SJCRH30 (cell line): Measurements from ENCODE around the gene SSR3. TPM values are rescaled to one million over a fixed set of nuclear protein-coding genes. Genes with fewer than 3 reads are reported as not detected.
"Not testable (repeated sequence)": the region's sequence is repeated elsewhere in the genome, so short reads cannot be mapped to it uniquely, and the experiment has no call there.

Source experiments
- DNase-seq, 2 experiments: peaks; one replicate each; pipeline ENCODE4 v3.0.0-alpha.2; 2015 to 2020
- H3K27ac ChIP-seq: fragments of 250-450 bp; sonication (Bioruptor Pico); 2 replicates; pipeline ENCODE4 v1.5.1; 2020; ENCODE audit warnings: mild to moderate bottlenecking, moderate library complexity
- H3K27me3 ChIP-seq: fragments of 250-450 bp; sonication (Bioruptor Pico); 2 replicates; pipeline ENCODE4 v1.5.1; 2020; ENCODE audit warnings: mild to moderate bottlenecking, moderate library complexity
- H3K36me3 ChIP-seq: fragments of 250-450 bp; sonication (Bioruptor Pico); 2 replicates; pipeline ENCODE4 v1.5.1; 2020; ENCODE audit warnings: mild to moderate bottlenecking, moderate library complexity
- H3K4me1 ChIP-seq: fragments of 250-450 bp; sonication (Bioruptor Pico); 2 replicates; pipeline ENCODE4 v1.5.1; 2020; ENCODE audit warnings: mild to moderate bottlenecking, moderate library complexity
- H3K4me3 ChIP-seq: fragments of 250-450 bp; sonication (Bioruptor Pico); 2 replicates; pipeline ENCODE4 v1.5.1; 2020; ENCODE audit warnings: mild to moderate bottlenecking, moderate library complexity
- H3K9me3 ChIP-seq: fragments of 250-450 bp; sonication (Bioruptor Pico); replicated peaks from 2 replicates; pipeline ENCODE4 v1.5.1; 2020; ENCODE audit warnings: mild to moderate bottlenecking, moderate library complexity
- total RNA-seq: library from RNA; depleted of rRNA; stranded (reverse); fragments of >200 nt; shearing (Covaris generic); gene quantifications from 2 replicates; pipeline ENCODE4 v1.2.3, GENCODE V29; 2014; rRNA removed

The SSR3 gene
- 149 and 158 TPM in 2 replicates for total RNA-seq

DNA sequence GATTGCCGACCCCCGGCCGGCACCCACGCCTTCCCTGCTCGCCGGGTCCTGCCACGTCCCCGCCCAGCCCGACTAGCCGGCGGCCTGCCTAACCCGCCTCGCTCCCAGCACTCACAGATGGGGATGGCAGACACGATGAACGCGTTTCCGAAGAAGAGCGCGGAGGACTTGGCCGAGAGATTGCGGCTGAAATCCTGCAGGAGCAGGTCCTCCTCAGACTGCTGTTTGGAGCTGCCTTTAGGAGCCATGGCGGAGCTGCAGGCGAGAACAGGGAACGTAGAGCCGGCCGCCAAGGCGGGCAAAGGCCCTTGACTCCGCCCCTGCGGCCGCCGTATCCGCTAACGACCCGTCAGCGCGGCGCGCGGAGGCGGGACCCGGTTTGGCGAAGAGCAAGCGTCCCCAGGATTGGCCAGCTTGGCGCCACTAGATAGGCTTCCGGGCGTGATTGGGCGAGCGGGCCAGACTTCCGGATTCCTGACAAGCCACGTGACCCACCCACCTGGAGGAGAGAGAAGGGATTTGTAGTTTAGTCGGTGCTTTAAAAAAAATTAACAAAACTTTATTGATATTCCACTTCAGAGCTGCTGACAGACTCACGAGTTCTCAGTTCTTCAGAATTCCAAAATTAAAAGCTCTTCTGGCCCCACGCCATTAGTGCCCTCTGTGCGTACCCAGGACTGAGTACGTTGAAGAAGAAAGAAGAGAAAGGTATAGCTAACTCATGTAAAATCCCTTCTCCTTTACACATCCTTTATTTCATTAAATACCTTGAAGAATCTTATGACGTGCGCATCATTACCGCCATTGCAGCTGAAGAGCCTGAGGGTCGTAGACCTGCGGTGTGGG, at the start of gene SSR3:
SSR3 (minus strand) TSS at position 276 of the 846 bp plus-strand sequence; CDS start at position 248, 28 bp downstream.
- Histone ChIP-seq H3K4me1 (peaks cover 9% of the 10 kb centered on the region), H3K4me3 (peak within 1 kb of the TSS; percentile 82), H3K36me3 (peaks cover 17% of the 10 kb centered on the region), H3K27ac (peak within 1 kb of the TSS; percentile 64), H3K27me3 (no peaks in the 10 kb centered on the region), H3K9me3 (no peaks in the 10 kb centered on the region)
- peak; percentile 97 for DNase-seq

DNA sequence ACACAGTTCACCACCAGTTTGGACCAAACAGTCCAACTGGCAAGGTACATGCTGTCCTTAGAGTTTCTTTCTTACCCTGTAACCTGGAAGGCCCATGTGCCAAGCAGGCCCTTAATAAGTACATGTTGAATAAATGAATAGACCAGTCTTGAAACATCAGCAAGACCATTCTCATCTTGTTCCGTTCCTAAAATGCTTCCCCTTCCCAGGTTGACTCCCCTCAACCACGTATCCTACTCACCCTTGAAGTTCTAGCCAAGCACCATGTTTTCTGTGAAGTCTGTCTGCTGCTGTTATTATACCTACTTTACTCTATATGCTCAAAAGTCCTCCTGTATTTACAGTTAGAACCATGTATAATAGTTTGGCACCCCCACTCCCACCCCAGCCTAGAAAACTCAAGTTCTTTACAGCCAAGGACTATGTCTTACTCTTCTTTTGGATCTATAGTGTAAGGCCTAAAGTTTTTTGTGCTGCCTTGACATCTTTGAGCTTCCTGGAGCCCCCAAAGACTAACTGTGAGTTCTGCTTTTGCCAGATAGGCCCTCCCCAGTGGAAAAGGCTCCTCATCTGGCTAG, 49.2 kb upstream of the SSR3 start:
- no peak for DNase-seq
- Histone ChIP-seq H3K27me3 (no peaks in the 10 kb centered on the region), H3K9me3 (no peaks in the 10 kb centered on the region), H3K4me3 (no peak overlapping the region), H3K27ac (no peak overlapping the region), H3K4me1 (no peaks in the 10 kb centered on the region), H3K36me3 (no peaks in the 10 kb centered on the region)

DNA sequence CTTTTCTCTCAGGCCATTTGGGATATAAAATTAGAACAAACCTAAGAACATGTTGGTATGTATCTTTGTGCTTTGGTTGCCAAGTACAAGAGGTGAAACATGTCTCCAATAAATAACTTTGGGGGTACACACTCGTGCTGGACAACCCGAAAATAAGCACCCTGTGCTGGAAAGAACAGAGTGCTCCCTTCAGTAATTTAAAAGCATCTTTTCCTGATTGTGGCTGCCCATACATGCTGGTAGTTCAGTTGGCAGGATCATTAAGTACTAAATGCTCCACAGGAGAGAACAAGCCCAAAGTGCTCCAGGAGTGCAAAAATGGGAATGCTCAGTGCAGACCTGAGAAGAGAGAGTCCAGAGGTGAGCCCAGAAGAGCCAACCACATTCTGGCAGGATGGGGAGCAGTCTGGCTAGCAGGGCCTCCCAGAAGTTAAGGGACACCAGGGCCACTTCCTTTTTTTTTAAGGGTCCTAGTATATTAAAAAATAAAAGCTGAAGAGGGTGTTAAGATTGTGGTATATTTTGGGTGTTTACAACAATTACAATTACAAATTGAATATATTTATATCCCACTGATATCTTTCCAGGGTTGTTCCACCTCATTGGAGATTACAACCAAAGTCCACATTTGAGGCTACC, 48.6 kb upstream of the SSR3 start:
- Histone ChIP-seq H3K27me3 (no peaks in the 10 kb centered on the region), H3K4me3 (no peak overlapping the region), H3K4me1 (no peaks in the 10 kb centered on the region), H3K27ac (no peak overlapping the region), H3K36me3 (no peaks in the 10 kb centered on the region), H3K9me3 (no peaks in the 10 kb centered on the region)
- no peak for DNase-seq

DNA sequence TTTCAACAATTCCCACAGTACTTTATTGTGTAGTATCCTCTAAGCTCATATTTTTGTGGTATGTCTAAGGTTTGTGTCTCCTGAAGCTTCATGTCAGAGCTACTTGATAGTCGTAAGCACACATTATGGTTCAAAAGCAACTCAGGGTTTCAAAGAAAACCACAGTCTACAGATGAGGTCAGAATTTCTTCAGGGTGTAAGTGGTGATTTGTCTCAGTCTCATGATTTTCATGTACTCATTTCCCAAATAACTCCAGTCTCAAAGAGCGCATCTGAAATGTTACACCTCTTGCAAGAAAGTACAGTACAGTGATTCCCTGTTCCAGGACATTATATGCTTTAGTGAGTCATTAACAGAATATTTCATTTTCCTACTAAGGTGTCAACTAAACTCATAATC, 47.5 kb upstream of the SSR3 start:
- Histone ChIP-seq H3K36me3 (no peaks in the 10 kb centered on the region), H3K4me3 (no peak overlapping the region)
- no peak for DNase-seq

DNA sequence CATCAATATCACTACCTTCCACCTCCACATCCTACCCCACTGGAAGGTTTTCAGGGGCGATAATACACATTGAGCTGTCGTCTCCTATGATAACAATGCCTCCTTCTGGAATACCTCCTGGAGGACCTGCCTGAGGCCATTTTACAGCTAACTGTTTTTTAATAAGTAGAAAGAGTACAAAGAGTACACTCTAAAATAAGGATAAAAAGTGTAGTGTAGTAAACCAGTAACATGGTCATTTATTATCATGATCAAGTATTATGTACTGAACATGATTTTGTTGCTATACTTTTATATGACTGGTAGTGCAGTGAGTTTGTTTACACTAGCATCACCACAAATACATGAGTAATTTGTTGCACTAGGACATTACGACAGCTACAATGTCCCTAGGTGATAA, 46.6 kb upstream of the SSR3 start:
- H3K27me3 ChIP-seq: no peaks in the 10 kb centered on the region
- no peaks in the 10 kb centered on the region for H3K36me3 ChIP-seq
- H3K9me3 ChIP-seq: no peaks in the 10 kb centered on the region
- DNase-seq: no peak
- H3K27ac ChIP-seq: no peak overlapping the region
- H3K4me3 ChIP-seq: no peak overlapping the region
- H3K4me1 ChIP-seq: no peaks in the 10 kb centered on the region

More for the DNA sequence above, 47.5 kb upstream of the SSR3 start:
- H3K27me3 ChIP-seq: no peaks in the 10 kb centered on the region
- no peak overlapping the region for H3K27ac ChIP-seq
- no peaks in the 10 kb centered on the region for H3K9me3 ChIP-seq
- no peaks in the 10 kb centered on the region for H3K4me1 ChIP-seq

DNA sequence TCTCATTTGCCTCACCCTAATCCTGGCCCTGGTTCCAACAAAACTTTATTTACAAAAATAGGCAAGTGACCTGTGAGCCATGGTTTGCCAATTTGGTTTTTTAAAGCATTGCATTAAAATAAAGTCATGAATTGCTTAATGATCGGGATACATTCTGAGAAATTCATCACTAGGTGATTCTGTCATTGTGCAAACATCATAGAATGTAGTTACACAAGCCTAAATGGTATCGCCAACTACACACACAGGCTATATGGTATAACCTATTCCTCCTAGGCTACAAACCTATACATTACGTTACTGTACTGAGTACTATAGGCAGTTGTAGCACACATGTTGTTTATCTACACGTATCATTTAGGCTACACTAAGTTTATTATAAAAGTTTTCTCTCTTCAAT, 45.9 kb upstream of the SSR3 start:
- H3K9me3 ChIP-seq: no peaks in the 10 kb centered on the region
- H3K27ac ChIP-seq: no peak overlapping the region
- no peaks in the 10 kb centered on the region for H3K36me3 ChIP-seq
- H3K27me3 ChIP-seq: peaks cover 3% of the 10 kb centered on the region; the same call in 1 of the 2 replicates
- H3K4me3 ChIP-seq: no peak overlapping the region
- H3K4me1 ChIP-seq: no peaks in the 10 kb centered on the region
- DNase-seq: no peak

DNA sequence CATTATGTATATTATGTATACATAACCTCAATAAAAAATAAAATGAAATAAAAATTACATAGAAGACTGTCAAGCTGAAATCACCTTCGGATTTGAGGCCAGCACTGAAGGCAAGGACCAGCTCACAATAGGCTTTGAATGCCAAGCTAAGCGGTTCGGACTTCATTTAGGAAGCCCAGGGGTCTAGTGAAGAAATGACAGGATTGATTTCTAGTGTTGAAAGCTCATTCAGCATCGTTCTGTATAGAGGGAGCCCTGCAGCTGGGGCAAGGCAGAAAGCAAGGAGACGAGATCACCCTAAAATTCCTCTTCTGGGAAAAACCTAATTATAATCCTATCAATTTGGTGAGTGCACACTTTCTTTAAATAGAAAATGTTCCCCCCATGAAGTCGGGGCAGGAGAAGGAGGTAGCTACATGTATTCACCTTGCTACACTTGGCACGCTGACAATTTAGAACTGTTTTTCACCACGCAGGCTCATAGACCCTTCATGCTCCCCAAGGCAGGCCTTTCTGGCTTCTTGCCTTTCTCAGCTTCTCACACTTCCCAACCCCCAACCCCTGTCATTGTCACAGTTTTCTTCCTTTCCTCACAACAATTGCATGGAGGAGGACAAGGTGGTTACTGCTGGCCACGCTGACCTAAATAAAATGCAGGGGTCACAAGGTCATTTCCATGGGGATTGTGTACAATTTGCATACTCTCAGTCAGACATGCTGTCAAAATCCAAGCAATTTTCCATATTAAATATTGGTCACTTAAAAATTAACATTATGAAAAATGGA, 44.4 kb upstream of the SSR3 start:
- peaks cover 3% of the 10 kb centered on the region; the same call in 1 of the 2 replicates for H3K27me3 ChIP-seq
- no peak for DNase-seq
- H3K9me3 ChIP-seq: no peaks in the 10 kb centered on the region
- H3K4me1 ChIP-seq: no peaks in the 10 kb centered on the region
- no peak overlapping the region for H3K4me3 ChIP-seq
- no peak overlapping the region for H3K27ac ChIP-seq
- no peaks in the 10 kb centered on the region for H3K36me3 ChIP-seq

DNA sequence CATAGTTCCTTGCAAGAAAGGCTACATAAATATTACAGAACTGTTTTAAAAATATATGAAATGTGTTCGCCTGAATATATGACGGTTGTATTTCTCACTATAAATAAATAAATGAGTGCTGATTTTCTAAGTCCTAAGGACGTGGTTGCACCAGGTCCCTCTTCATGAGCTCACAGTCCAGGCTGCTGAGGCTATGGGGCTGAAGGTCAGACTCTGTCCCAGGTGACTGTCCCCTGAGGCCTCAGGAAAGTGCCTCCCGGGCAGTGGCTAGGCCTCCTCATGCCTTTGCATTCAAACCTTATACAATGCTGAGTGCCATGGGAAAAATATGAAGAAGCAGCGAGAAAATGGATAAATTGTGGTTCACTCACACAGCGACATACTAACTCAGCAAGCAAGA, 43.5 kb upstream of the SSR3 start:
- Histone ChIP-seq H3K4me1 (no peaks in the 10 kb centered on the region), H3K36me3 (no peaks in the 10 kb centered on the region), H3K27me3 (peaks cover 3% of the 10 kb centered on the region; the same call in 1 of the 2 replicates), H3K9me3 (no peaks in the 10 kb centered on the region), H3K4me3 (no peak overlapping the region), H3K27ac (no peak overlapping the region)
- no peak for DNase-seq

DNA sequence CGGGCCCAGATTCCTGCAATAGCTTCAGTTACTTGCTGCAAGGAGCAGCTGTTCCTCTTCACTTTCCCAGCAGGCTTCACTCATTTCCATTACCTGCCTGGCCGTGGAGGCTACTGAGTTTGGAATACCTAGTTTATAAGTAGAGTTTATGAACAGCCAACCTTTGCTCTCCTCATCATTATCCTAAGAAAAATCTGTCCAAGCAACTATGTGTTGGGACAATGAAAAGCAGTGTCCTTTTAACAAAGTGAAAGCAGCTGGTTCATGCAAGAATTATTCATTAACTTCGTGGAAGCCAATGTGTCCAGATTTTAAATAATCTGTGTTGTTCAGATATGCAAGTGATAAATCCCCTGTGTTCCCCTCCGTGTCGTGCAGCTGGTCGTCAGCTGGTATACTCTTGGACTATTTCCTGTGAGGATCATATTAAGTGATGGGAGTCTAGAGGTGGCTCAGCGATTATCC, 39.3 kb upstream of the SSR3 start:
- Histone ChIP-seq H3K9me3 (no peaks in the 10 kb centered on the region), H3K4me3 (no peak overlapping the region), H3K27ac (no peak overlapping the region), H3K4me1 (no peaks in the 10 kb centered on the region), H3K36me3 (no peaks in the 10 kb centered on the region), H3K27me3 (peaks cover 3% of the 10 kb centered on the region; the same call in 1 of the 2 replicates)
- DNase-seq: peak in 1 of 2 experiments; percentile 9

DNA sequence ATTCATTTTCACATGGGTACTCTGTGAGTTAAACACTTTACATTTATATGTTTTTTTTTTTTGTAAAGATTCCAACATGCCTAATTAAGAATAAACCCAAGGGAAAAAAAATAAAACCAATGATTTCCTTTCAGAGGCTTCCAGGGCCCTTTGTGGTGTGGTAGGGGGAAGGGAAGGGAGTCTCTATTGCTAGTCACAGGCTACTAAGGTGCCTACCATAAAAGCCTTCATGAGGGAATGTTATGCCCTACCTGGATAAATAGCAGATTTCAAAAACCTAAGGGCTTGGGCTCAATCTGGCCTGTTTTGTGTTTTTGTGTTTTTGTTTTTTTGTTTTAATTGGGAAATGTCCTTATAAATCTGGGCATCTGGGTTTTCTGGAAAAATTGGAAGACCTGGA, 38.9 kb upstream of the SSR3 start:
- Histone ChIP-seq H3K27me3 (peaks cover 3% of the 10 kb centered on the region; the same call in 1 of the 2 replicates), H3K36me3 (no peaks in the 10 kb centered on the region), H3K4me3 (no peak overlapping the region), H3K4me1 (no peaks in the 10 kb centered on the region), H3K27ac (no peak overlapping the region), H3K9me3 (no peaks in the 10 kb centered on the region)
- no peak for DNase-seq

DNA sequence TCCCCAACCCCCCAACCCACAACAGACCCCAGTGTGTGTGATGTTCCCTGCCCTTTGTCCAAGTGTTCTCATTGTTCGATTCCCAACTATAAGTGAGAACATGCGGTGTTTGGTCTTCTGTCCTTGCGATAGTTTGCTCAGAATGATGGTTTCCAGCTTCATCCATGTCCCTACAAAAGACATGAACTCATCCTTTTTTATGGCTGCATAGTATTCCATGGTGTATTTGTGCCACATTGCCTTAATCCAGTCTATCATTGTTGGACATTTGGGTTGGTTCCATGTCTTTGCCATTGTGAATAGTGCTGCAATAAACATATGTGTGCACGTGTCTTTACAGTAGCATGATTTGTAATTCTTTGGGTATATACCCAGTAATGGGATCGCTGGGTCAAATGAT, 34.9 kb upstream of the SSR3 start:
- H3K36me3 ChIP-seq, H3K9me3 ChIP-seq, H3K4me3 ChIP-seq, H3K27ac ChIP-seq, DNase-seq, H3K27me3 ChIP-seq, H3K4me1 ChIP-seq: not testable (repeated sequence)

DNA sequence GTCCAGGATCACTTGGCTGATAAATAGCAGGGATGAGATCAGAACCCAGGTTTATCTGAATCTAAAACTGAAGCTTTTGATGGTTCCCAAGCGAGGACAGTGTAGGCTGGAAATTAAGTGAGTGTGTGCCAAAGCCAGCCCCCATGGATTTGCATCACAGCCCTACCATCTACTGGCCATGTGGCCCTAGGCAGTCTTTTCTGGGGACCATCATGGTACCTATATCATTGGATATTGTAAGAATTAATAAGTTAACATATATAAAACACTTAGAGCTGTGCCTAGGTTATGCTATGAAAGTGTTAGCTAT, 32.8 kb upstream of the SSR3 start:
- Histone ChIP-seq H3K36me3 (no peaks in the 10 kb centered on the region), H3K4me1 (no peaks in the 10 kb centered on the region), H3K27ac (no peak overlapping the region), H3K9me3 (no peaks in the 10 kb centered on the region), H3K4me3 (no peak overlapping the region), H3K27me3 (no peaks in the 10 kb centered on the region)
- no peak for DNase-seq

DNA sequence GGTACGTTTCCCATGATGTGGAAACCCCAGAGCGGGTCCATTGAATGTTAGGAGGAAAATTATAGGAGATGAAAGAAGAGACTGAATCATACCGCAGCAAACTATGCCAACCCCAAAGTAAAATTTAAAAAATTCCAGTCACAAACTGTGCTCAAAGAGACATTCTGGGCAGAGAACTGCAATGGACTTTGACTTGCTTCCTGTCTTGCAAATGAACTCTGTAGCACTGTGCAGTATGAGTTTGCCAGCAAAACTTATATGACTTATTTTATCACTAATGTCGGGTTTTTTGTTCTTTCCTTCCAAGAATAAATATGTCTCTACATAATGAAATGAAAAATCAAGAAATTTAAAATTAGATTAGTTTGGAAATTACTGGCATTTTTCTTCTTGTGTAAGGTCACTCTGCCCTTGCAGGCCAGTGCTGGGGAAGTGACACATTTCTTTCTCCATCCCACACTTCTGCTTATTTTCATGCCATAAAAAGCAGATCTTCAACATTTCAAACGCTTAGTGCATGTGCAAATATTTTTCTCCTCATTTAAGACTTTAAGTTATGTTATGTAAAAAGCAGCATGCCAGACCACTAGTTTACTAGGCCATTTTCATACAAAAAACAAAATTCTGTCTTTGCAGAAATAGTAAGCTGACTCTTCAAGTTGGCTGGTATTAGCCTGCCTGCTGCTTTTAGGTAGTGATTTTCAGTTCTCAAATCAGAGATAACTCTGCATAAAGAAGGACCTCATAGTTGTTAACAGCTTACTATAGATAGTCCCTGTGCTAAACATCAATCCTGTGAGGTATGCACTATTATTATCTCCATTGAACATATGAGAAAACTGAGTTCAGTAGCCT, 32.2 kb upstream of the SSR3 start:
- H3K4me3 ChIP-seq: no peak overlapping the region
- DNase-seq: no peak
- no peaks in the 10 kb centered on the region for H3K4me1 ChIP-seq
- no peaks in the 10 kb centered on the region for H3K27me3 ChIP-seq
- H3K9me3 ChIP-seq: no peaks in the 10 kb centered on the region
- H3K36me3 ChIP-seq: no peaks in the 10 kb centered on the region
- H3K27ac ChIP-seq: no peak overlapping the region

DNA sequence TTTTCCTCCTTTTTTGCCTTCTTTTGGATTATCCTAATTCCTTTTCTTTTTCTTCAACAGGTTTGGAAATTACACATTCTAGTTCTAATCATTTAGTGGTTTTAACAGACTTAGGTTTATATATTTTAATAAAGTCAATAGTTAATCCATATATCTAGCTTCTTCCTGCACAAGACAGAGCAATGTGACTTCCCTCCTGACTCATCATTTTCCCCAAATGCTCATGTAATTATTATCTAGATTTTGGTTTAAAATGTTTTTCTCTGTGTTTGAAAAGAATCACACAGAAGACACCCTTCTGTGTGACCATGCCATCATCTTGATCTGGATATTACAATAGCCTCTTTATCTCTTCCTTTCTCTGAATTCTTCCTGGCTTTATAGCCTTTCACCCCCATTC, 28.6 kb upstream of the SSR3 start:
- H3K27ac ChIP-seq: no peak overlapping the region
- no peak for DNase-seq
- H3K4me1 ChIP-seq: no peaks in the 10 kb centered on the region
- H3K9me3 ChIP-seq: no peaks in the 10 kb centered on the region
- H3K4me3 ChIP-seq: no peak overlapping the region
- H3K27me3 ChIP-seq: no peaks in the 10 kb centered on the region
- no peaks in the 10 kb centered on the region for H3K36me3 ChIP-seq
